ENCODE data around the gene SH3GL2. TPM values are rescaled to one million over a fixed set of nuclear protein-coding genes. Genes with fewer than 3 reads are reported as not detected.

SH3GL2 gene
- total and polyA plus RNA-seq, 2 donors (not counting 3 experiments of a cell fraction or from before 2014, with no cell fraction given), result 0.12 TPM; not detected in 1

DNA sequence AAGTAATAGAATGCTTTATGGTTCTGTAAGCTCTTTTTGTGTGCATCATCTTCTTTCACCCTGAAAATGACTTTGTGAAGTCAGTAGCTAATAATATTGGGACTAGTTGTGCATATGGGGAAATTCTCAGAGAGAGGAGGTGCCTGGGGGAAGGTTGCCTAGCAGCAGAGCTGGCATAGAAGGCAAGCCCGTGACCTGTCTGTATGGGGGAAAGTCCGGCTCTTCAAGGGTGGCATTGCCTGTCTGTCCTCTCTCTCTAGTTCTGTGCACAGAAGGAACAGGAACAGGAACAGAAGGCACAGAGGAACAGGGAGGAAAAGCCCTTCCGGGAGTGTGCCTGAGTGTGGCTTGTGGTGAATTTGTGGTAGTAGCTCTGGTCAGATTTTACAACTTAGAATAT, 33.1 kb downstream of the SH3GL2 start:
- Histone ChIP-seq H3K9me3 (replicated peaks; ENCODE audit: control insufficient read depth, insufficient read depth, low read length) (no peaks in the 10 kb centered on the region), H3K4me3 (replicated peaks in 1 of 3; ENCODE audit: insufficient read depth in 1 of 3, low read depth in 1 of 3, low read length in 3 of 3) (no peak overlapping the region), H2AFZ (ENCODE audit: low read depth, low read length) (no peak overlapping the region), H3K27ac (ENCODE audit: insufficient read depth, low read depth, low read length) (no peak overlapping the region), H3K4me1 (ENCODE audit: control insufficient read depth, extremely low read depth, insufficient read depth, low read length) (no peaks in the 10 kb centered on the region), H3K4me2 (ENCODE audit: insufficient read depth, low read length) (no peak overlapping the region), H3K9me1 (replicated peaks; ENCODE audit: control insufficient read depth, extremely low read depth, insufficient read depth, low read length) (no peaks in the 10 kb centered on the region), H4K20me1 (replicated peaks; ENCODE audit: control insufficient read depth, extremely low read depth, insufficient read depth, low read length) (no peaks in the 10 kb centered on the region), H3K27me3 (ENCODE audit: control insufficient read depth in 2 of 2, insufficient read depth in 2 of 2, low read length in 2 of 2) (no peaks in the 10 kb centered on the region), H3K36me3 (ENCODE audit: control insufficient read depth in 2 of 2, extremely low read depth in 1 of 2, insufficient read depth in 2 of 2, low read length in 2 of 2) (no peaks in the 10 kb centered on the region), H3K9ac (replicated peaks; ENCODE audit: extremely low read depth, insufficient read depth, low read length) (no peak overlapping the region), H3K79me2 (ENCODE audit: control insufficient read depth, insufficient read depth, low read length) (no peaks in the 10 kb centered on the region)
- TF ChIP-seq FOS (IDR thresholded peaks at IDR 0.05; ENCODE audit: borderline replicate concordance, insufficient read depth, low read length), result no peak
- TF ChIP-seq MYC (IDR thresholded peaks at IDR 0.05; ENCODE audit: low read depth, low read length), result no peak
- TF ChIP-seq, protein P1, sequence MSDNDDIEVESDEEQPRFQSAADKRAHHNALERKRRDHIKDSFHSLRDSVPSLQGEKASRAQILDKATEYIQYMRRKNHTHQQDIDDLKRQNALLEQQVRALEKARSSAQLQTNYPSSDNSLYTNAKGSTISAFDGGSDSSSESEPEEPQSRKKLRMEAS (IDR thresholded peaks at IDR 0.05; ENCODE audit: insufficient read depth, insufficient read length), result no peak
- no peak for TF ChIP-seq POLR2A (IDR thresholded peaks at IDR 0.05; ENCODE audit: low read depth, low read length)
- DNase-seq (ENCODE audit: low read depth, low spot score) (no peak), FAIRE-seq (no peak)
- BruUV-seq (replicated peaks), result no TSS peak
- dilution Hi-C loops (cut with MboI; ENCODE audit: extremely low pct_ligation_motif_present, low sequenced_read_pairs) (no loop called here), intact Hi-C loops (cut with micrococcal nuclease) (no loop called here)
- POLR2A ChIA-PET, result no interaction called here
- CTCF ChIA-PET, result no interaction called here

DNA sequence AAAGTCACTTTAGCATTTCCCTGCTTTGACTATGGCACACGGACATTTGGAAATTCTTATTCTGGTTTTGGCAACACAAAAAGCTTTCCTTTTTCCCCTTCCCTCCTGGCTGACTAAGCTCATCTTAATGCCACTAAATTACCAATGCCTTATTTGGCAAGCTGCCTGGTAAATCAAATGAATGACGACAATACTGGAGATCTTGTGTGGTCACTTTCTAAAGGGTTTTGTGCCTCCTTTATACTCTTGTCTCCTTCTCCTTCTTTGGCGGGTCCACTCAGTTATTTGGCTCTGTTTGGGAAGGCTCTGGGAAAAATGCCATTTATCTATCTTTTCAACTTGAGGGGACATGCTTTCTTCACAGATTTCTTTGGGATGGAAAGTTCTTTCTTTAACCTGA, 34.9 kb downstream of the SH3GL2 start:
- ChIA-PET CTCF (no interaction called here), POLR2A (no interaction called here)
- no peak for DNase-seq (ENCODE audit: low read depth, low spot score)
- dilution Hi-C loops (cut with MboI; ENCODE audit: extremely low pct_ligation_motif_present, low sequenced_read_pairs), result no loop called here
- Histone ChIP-seq H2AFZ (ENCODE audit: low read depth, low read length) (no peak overlapping the region), H3K4me1 (ENCODE audit: control insufficient read depth, extremely low read depth, insufficient read depth, low read length) (no peaks in the 10 kb centered on the region), H3K36me3 (ENCODE audit: control insufficient read depth in 2 of 2, extremely low read depth in 1 of 2, insufficient read depth in 2 of 2, low read length in 2 of 2) (no peaks in the 10 kb centered on the region), H3K4me2 (ENCODE audit: insufficient read depth, low read length) (no peak overlapping the region), H3K27ac (ENCODE audit: insufficient read depth, low read depth, low read length) (no peak overlapping the region), H4K20me1 (replicated peaks; ENCODE audit: control insufficient read depth, extremely low read depth, insufficient read depth, low read length) (no peaks in the 10 kb centered on the region), H3K9me3 (replicated peaks; ENCODE audit: control insufficient read depth, insufficient read depth, low read length) (no peaks in the 10 kb centered on the region), H3K27me3 (ENCODE audit: control insufficient read depth in 2 of 2, insufficient read depth in 2 of 2, low read length in 2 of 2) (no peaks in the 10 kb centered on the region), H3K9me1 (replicated peaks; ENCODE audit: control insufficient read depth, extremely low read depth, insufficient read depth, low read length) (no peaks in the 10 kb centered on the region), H3K79me2 (ENCODE audit: control insufficient read depth, insufficient read depth, low read length) (no peaks in the 10 kb centered on the region), H3K4me3 (replicated peaks in 1 of 3; ENCODE audit: insufficient read depth in 1 of 3, low read depth in 1 of 3, low read length in 3 of 3) (no peak overlapping the region), H3K9ac (replicated peaks; ENCODE audit: extremely low read depth, insufficient read depth, low read length) (no peak overlapping the region)
- no TSS peak for BruUV-seq (replicated peaks)
- no peak for TF ChIP-seq POLR2AphosphoS5 (IDR thresholded peaks at IDR 0.05; ENCODE audit: insufficient read depth, low read depth, low read length)
- TF ChIP-seq, protein P2, sequence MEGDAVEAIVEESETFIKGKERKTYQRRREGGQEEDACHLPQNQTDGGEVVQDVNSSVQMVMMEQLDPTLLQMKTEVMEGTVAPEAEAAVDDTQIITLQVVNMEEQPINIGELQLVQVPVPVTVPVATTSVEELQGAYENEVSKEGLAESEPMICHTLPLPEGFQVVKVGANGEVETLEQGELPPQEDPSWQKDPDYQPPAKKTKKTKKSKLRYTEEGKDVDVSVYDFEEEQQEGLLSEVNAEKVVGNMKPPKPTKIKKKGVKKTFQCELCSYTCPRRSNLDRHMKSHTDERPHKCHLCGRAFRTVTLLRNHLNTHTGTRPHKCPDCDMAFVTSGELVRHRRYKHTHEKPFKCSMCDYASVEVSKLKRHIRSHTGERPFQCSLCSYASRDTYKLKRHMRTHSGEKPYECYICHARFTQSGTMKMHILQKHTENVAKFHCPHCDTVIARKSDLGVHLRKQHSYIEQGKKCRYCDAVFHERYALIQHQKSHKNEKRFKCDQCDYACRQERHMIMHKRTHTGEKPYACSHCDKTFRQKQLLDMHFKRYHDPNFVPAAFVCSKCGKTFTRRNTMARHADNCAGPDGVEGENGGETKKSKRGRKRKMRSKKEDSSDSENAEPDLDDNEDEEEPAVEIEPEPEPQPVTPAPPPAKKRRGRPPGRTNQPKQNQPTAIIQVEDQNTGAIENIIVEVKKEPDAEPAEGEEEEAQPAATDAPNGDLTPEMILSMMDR (IDR thresholded peaks at IDR 0.05; ENCODE audit: extremely low read depth in 1 of 2, insufficient read depth in 1 of 2, low read depth in 1 of 2, low read length in 2 of 2), result no peak
- TF ChIP-seq GATA2 (IDR thresholded peaks at IDR 0.05; ENCODE audit: insufficient read depth, insufficient read length, low read depth, low read length), result no peak
- no peak for TF ChIP-seq FOS (IDR thresholded peaks at IDR 0.05; ENCODE audit: borderline replicate concordance, insufficient read depth, low read length)
- no peak for TF ChIP-seq POLR2A (IDR thresholded peaks at IDR 0.05; ENCODE audit: low read depth, low read length)
- no peak for TF ChIP-seq EZH2 (IDR thresholded peaks at IDR 0.05; ENCODE audit: borderline replicate concordance, low read depth, low read length, severe bottlenecking)
- no peak for TF ChIP-seq JUN (IDR thresholded peaks at IDR 0.05; ENCODE audit: borderline replicate concordance, insufficient read depth, insufficient read length, low read depth)
- TF ChIP-seq, protein P1 (IDR thresholded peaks at IDR 0.05; ENCODE audit: insufficient read depth, insufficient read length), result no peak
- no peak for TF ChIP-seq MYC (IDR thresholded peaks at IDR 0.05; ENCODE audit: low read depth, low read length)
- intact Hi-C loops (cut with micrococcal nuclease), result no loop called here
- FAIRE-seq, result no peak
